ENCODE results near the gene MAPKAP1. TPM values are rescaled to one million over a fixed set of nuclear protein-coding genes. Genes with fewer than 3 reads are reported as not detected.

Gene MAPKAP1
- total and polyA plus RNA-seq, 9 of the 15 experiments (the other 6 are each of a cell fraction or from before 2014, with no cell fraction given): 2.6 to 82.1 (median 61.1) TPM

DNA sequence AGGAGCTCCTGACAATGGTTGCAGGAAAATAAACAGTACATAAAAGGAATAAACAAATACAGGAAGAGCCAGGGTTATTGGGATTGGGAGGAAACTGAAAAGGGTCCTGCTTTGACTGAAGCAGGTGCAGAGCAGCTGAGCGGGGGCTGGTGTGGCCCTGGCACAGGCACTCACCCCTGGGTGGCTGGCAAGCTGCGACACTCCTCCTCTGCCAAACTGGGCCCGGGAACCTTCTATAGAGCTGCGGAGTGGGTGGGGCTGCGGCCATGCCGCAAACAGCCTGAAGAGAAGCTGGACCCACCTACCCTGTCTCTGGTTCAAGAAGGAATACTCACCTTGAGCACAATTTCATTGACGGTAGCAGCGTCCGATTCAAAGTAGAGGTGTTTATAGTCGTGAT is 262.8 kb downstream of the MAPKAP1 start:
- DNase-seq (ENCODE audit: extremely low read depth in 1 of 4, low spot score in 3 of 4): no peak
- H4K20me1 ChIP-seq (replicated peaks; ENCODE audit: control insufficient read depth, insufficient read depth, low read length): no peaks in the 10 kb centered on the region
- H3K36me3 ChIP-seq (ENCODE audit: control insufficient read depth, insufficient read depth, low read length): peaks cover 11% of the 10 kb centered on the region; the same call in 2 of the 3 replicates
- CTCF ChIA-PET (ENCODE audit: low intra/inter-chr PET ratio): no interaction called here
- H3K79me2 ChIP-seq (ENCODE audit: control insufficient read depth, insufficient read depth, low read length): no peaks in the 10 kb centered on the region
- intact Hi-C loops (cut with micrococcal nuclease) (no loop called here), in situ Hi-C loops (cut with MboI) (no loop called here)
- H3K9ac ChIP-seq (ENCODE audit: insufficient read depth in 1 of 2, low read depth in 2 of 2, low read length in 2 of 2): no peak overlapping the region
- 88% methylated on average over 10 of the region's 10 CpGs for WGBS (ENCODE audit: insufficient coverage, low coverage, missing lambda C conversion rate)
- H3K27ac ChIP-seq (ENCODE audit: extremely low read depth, low read depth, low read length): no peak overlapping the region
- no peaks in the 10 kb centered on the region for H3K9me1 ChIP-seq (ENCODE audit: control insufficient read depth, insufficient read depth, low read length)
- H3K4me2 ChIP-seq (ENCODE audit: insufficient read depth, low read length): no peak overlapping the region
- no peak for ATAC-seq
- TF ChIP-seq TEAD2 (tag; IDR thresholded peaks at IDR 0.05) (no peak), RBM39 (optimal IDR thresholded peaks at IDR 0.05; ENCODE audit: low read depth, low read length) (no peak)
- no peaks in the 10 kb centered on the region for H3K9me3 ChIP-seq (replicated peaks; ENCODE audit: control insufficient read depth, insufficient read depth, low read depth, low read length)
- H3K4me3 ChIP-seq: no peak overlapping the region
- H2AFZ ChIP-seq (ENCODE audit: low read depth, low read length): no peak overlapping the region
- no TSS peak for BruUV-seq (replicated peaks)
- FAIRE-seq: no peak
- POLR2A ChIA-PET: no interaction called here
- H3K27me3 ChIP-seq (ENCODE audit: control insufficient read depth in 2 of 2, insufficient read depth in 2 of 2, low read length in 2 of 2): no peaks in the 10 kb centered on the region
- H3K4me1 ChIP-seq (replicated peaks in 1 of 2; ENCODE audit: control insufficient read depth in 2 of 2, insufficient read depth in 2 of 2, low read length in 2 of 2): peaks cover 0 to 8% of the 10 kb centered on the region in 2 experiments; a peak in 1 of 5 replicates

DNA sequence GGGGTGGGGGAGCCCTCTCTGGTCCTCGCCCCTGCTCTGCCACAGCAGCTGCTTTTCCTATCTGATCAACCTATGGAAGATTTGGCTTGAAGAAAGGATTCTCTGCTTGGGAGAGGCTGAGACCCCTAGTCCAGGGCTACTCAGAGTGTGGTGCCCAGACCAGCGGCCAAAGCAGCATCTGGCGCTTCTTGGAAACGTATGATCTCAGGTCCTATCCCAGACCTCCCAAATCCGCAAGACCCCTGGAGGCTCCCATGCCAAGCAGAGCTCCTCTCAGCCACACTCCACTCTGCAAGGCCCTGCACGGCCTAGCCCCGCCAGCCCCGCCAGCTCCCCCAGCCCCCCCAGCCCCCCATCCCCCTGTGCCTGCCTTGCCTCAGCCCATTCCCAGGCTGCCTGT is 263.6 kb downstream of the MAPKAP1 start:
- CTCF ChIA-PET (ENCODE audit: low intra/inter-chr PET ratio): no interaction called here
- no peak for FAIRE-seq
- in situ Hi-C loops (cut with MboI): no loop called here
- Histone ChIP-seq H3K9me3 (replicated peaks; ENCODE audit: control insufficient read depth, insufficient read depth, low read depth, low read length) (no peaks in the 10 kb centered on the region), H2AFZ (ENCODE audit: low read depth, low read length) (no peak overlapping the region), H3K79me2 (ENCODE audit: control insufficient read depth, insufficient read depth, low read length) (no peaks in the 10 kb centered on the region), H3K9ac (ENCODE audit: insufficient read depth in 1 of 2, low read depth in 2 of 2, low read length in 2 of 2) (no peak overlapping the region), H3K4me2 (ENCODE audit: insufficient read depth, low read length) (no peak overlapping the region), H4K20me1 (replicated peaks; ENCODE audit: control insufficient read depth, insufficient read depth, low read length) (no peaks in the 10 kb centered on the region), H3K36me3 (ENCODE audit: control insufficient read depth, insufficient read depth, low read length) (peaks cover 11% of the 10 kb centered on the region; the same call in 2 of the 3 replicates), H3K27ac (ENCODE audit: extremely low read depth, low read depth, low read length) (no peak overlapping the region), H3K4me3 (no peak overlapping the region), H3K4me1 (replicated peaks in 1 of 2; ENCODE audit: control insufficient read depth in 2 of 2, insufficient read depth in 2 of 2, low read length in 2 of 2) (peaks cover 0 to 16% of the 10 kb centered on the region in 2 experiments; a peak in 1 of 5 replicates), H3K9me1 (ENCODE audit: control insufficient read depth, insufficient read depth, low read length) (no peaks in the 10 kb centered on the region), H3K27me3 (ENCODE audit: control insufficient read depth in 2 of 2, insufficient read depth in 2 of 2, low read length in 2 of 2) (no peaks in the 10 kb centered on the region)
- 93% methylated on average over 5 of the region's 8 CpGs for WGBS (ENCODE audit: insufficient coverage, low coverage, missing lambda C conversion rate)
- POLR2A ChIA-PET: no interaction called here
- BruUV-seq (replicated peaks): no TSS peak
- ATAC-seq: no peak
- intact Hi-C loops (cut with micrococcal nuclease): no loop called here
- TF ChIP-seq ARID1B (IDR thresholded peaks at IDR 0.05) (no peak), EHMT2 (IDR thresholded peaks at IDR 0.05) (no peak), POLR2AphosphoS5 (IDR thresholded peaks at IDR 0.05; ENCODE audit: control insufficient read depth, insufficient read depth, low read depth, low read length) (no peak), ZEB2 (IDR thresholded peaks at IDR 0.05) (no peak), DNMT1 (IDR thresholded peaks at IDR 0.05) (no peak), LCOR (CRISPR knock-in tag; IDR thresholded peaks at IDR 0.05) (no peak), CHD2 (IDR thresholded peaks at IDR 0.05; ENCODE audit: low read depth, low read length) (no peak), JUNB (CRISPR knock-in tag; conservative IDR thresholded peaks at IDR 0.05) (no peak), SAFB (IDR thresholded peaks at IDR 0.05; ENCODE audit: borderline replicate concordance, low read depth, low read length) (no peak)
- TF ChIP-seq, protein P1, sequence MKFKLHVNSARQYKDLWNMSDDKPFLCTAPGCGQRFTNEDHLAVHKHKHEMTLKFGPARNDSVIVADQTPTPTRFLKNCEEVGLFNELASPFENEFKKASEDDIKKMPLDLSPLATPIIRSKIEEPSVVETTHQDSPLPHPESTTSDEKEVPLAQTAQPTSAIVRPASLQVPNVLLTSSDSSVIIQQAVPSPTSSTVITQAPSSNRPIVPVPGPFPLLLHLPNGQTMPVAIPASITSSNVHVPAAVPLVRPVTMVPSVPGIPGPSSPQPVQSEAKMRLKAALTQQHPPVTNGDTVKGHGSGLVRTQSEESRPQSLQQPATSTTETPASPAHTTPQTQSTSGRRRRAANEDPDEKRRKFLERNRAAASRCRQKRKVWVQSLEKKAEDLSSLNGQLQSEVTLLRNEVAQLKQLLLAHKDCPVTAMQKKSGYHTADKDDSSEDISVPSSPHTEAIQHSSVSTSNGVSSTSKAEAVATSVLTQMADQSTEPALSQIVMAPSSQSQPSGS (CRISPR knock-in tag; IDR thresholded peaks at IDR 0.05): no peak
- no peak for DNase-seq (ENCODE audit: extremely low read depth in 1 of 4, low spot score in 3 of 4)

Data from K562 (cell line).